Lower leg skin (tissue), 3 donors: Measurements from ENCODE around the gene LRPPRC.

Source experiments
- POLR2A ChIP-seq, 2 donors: fragments of 450-650 bp; IDR thresholded peaks; one replicate each; pipeline ENCODE4 v1.6.1; 2016 to 2017; ENCODE audit warnings: antibody characterized with exemption in 2 of 2, mild to moderate bottlenecking in 1 of 2, moderate library complexity in 1 of 2
- TF ChIP-seq, protein P1 (sequence below), 3 donors: fragments of 450-650 bp; IDR thresholded peaks; one replicate each; pipeline ENCODE4 v1.5.1; 2016; ENCODE audit warnings: antibody characterized with exemption in 3 of 3, mild to moderate bottlenecking in 3 of 3, moderate library complexity in 2 of 3

- TF ChIP-seq POLR2A (IDR thresholded peaks at IDR 0.05), result no peak
- TF ChIP-seq, protein P1, sequence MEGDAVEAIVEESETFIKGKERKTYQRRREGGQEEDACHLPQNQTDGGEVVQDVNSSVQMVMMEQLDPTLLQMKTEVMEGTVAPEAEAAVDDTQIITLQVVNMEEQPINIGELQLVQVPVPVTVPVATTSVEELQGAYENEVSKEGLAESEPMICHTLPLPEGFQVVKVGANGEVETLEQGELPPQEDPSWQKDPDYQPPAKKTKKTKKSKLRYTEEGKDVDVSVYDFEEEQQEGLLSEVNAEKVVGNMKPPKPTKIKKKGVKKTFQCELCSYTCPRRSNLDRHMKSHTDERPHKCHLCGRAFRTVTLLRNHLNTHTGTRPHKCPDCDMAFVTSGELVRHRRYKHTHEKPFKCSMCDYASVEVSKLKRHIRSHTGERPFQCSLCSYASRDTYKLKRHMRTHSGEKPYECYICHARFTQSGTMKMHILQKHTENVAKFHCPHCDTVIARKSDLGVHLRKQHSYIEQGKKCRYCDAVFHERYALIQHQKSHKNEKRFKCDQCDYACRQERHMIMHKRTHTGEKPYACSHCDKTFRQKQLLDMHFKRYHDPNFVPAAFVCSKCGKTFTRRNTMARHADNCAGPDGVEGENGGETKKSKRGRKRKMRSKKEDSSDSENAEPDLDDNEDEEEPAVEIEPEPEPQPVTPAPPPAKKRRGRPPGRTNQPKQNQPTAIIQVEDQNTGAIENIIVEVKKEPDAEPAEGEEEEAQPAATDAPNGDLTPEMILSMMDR (IDR thresholded peaks at IDR 0.05), result no peak
Observed at GRCh38 chr2:43945439-43945838, 50.4 kb downstream of the LRPPRC start.
